ENCODE measurements around the gene TMEM138. TPM values are rescaled to one million over a fixed set of nuclear protein-coding genes. Genes with fewer than 3 reads are reported as not detected.
"Not testable (repeated sequence)": the region's sequence is repeated elsewhere in the genome, so short reads cannot be mapped to it uniquely, and the experiment has no call there.

TMEM138 gene
- total RNA-seq, 2 donors from 2014 or later: 49.7 to 63.5 TPM

GRCh38 chr11:61380884-61381283 lies 18.7 kb downstream of the TMEM138 start:
- Histone ChIP-seq H3K9me3 (no peaks in the 10 kb centered on the region), H3K27me3 (replicated peaks; ENCODE audit: insufficient read depth) (no peaks in the 10 kb centered on the region), H3K4me1 (ENCODE audit: control insufficient read depth in 1 of 2, low read depth in 2 of 2) (peaks cover 10 to 16% of the 10 kb centered on the region in 2 donors), H3K4me3 (no peak overlapping the region), H3K27ac (no peak overlapping the region), H3K36me3 (peaks cover 3% of the 10 kb centered on the region)
- ATAC-seq (ENCODE audit: insufficient number of reproducible peaks, low FRiP score, low read depth) (no peak), DNase-seq (ENCODE audit: low spot score) (no peak)
- TF ChIP-seq, protein P1, sequence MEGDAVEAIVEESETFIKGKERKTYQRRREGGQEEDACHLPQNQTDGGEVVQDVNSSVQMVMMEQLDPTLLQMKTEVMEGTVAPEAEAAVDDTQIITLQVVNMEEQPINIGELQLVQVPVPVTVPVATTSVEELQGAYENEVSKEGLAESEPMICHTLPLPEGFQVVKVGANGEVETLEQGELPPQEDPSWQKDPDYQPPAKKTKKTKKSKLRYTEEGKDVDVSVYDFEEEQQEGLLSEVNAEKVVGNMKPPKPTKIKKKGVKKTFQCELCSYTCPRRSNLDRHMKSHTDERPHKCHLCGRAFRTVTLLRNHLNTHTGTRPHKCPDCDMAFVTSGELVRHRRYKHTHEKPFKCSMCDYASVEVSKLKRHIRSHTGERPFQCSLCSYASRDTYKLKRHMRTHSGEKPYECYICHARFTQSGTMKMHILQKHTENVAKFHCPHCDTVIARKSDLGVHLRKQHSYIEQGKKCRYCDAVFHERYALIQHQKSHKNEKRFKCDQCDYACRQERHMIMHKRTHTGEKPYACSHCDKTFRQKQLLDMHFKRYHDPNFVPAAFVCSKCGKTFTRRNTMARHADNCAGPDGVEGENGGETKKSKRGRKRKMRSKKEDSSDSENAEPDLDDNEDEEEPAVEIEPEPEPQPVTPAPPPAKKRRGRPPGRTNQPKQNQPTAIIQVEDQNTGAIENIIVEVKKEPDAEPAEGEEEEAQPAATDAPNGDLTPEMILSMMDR (IDR thresholded peaks at IDR 0.05): no peak

DNA sequence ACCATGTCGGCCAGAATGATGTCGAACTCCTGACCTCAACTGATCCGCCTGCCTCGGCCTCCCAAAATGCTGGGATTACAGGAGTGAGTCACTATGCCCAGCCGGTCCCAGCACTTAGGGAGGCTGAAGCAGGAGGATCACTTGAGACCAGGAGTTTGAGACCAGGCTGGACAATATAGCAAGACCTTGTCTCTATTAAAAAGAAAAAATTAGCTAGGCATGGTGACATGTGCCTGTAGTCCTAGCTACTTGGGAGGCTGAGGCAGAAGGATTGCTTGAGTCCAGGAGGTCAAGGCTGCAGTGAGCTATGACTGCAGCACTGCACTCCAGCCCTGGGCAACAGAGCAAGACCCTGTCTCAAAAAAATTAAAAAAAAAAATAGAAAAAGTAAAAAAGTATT lies 21.7 kb downstream of the TMEM138 start:
- H3K4me1 ChIP-seq (ENCODE audit: control insufficient read depth in 1 of 2, low read depth in 2 of 2): peaks cover 8 to 10% of the 10 kb centered on the region in 2 donors
- not testable (repeated sequence) for DNase-seq (ENCODE audit: low spot score); H3K36me3 ChIP-seq; H3K27ac ChIP-seq; H3K9me3 ChIP-seq; ATAC-seq (ENCODE audit: insufficient number of reproducible peaks, low FRiP score, low read depth); H3K27me3 ChIP-seq (replicated peaks; ENCODE audit: insufficient read depth); H3K4me3 ChIP-seq

GRCh38 chr11:61384271-61385242 lies 22.4 kb downstream of the TMEM138 start:
- Histone ChIP-seq H3K27me3 (replicated peaks; ENCODE audit: insufficient read depth) (no peaks in the 10 kb centered on the region), H3K4me1 (ENCODE audit: control insufficient read depth in 1 of 2, low read depth in 2 of 2) (peaks cover 2 to 3% of the 10 kb centered on the region in 2 donors), H3K27ac (no peak overlapping the region), H3K4me3 (no peak overlapping the region), H3K36me3 (no peaks in the 10 kb centered on the region), H3K9me3 (no peaks in the 10 kb centered on the region)
- DNase-seq (ENCODE audit: low spot score): no peak
- ATAC-seq (ENCODE audit: insufficient number of reproducible peaks, low FRiP score, low read depth): no peak
- TF ChIP-seq, protein P1 (IDR thresholded peaks at IDR 0.05): no peak

- H3K27ac ChIP-seq: no peak overlapping the region
- DNase-seq (ENCODE audit: low spot score) (no peak), ATAC-seq (ENCODE audit: insufficient number of reproducible peaks, low FRiP score, low read depth) (no peak)
- H3K4me1 ChIP-seq (ENCODE audit: control insufficient read depth in 1 of 2, low read depth in 2 of 2): peaks cover 0 to 19% of the 10 kb centered on the region in 2 donors
- no peaks in the 10 kb centered on the region for H3K9me3 ChIP-seq
- H3K36me3 ChIP-seq: no peaks in the 10 kb centered on the region
- no peaks in the 10 kb centered on the region for H3K27me3 ChIP-seq (replicated peaks; ENCODE audit: insufficient read depth)
- TF ChIP-seq, protein P1 (IDR thresholded peaks at IDR 0.05): no peak
- no peak overlapping the region for H3K4me3 ChIP-seq
These were observed 28.0 kb downstream of the TMEM138 start for GRCh38 chr11:61390161-61390560.

DNA sequence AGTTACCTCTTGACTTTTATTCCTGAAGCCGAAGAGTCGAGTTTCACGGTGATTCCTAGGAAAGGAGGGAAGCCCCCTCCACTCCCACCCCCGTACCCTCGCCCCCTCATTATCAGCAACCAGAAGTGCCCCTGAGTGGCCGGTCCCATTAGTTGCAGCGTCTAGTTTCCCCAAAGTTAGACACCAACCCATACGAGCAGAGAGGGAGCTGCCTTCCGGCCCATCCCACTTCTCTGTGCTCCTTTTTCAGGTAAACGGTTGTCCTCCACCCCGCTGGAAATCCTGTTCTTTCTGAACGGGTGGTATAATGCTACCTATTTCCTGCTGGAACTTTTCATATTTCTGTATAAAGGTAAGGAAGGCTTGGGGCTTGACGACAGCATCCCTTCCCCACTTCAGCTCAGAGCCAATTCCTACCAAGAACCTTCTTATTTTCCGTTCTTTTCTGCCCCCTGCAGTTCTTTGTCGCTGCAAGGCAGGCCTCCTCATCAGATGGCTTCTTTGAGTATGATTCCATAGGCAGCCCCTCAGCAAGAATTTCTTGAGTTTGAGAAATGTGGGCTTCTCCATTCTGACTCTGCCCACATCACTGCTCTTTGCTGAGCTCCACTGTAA lies 30.9 kb downstream of the TMEM138 start:
- DNase-seq (ENCODE audit: low spot score) (no peak), ATAC-seq (ENCODE audit: insufficient number of reproducible peaks, low FRiP score, low read depth) (no peak)
- peaks cover 0 to 19% of the 10 kb centered on the region in 2 donors for H3K4me1 ChIP-seq (ENCODE audit: control insufficient read depth in 1 of 2, low read depth in 2 of 2)
- H3K27me3 ChIP-seq (replicated peaks; ENCODE audit: insufficient read depth): no peaks in the 10 kb centered on the region
- peak overlapping the region; percentile 71 to 73 for H3K27ac ChIP-seq
- H3K9me3 ChIP-seq: no peaks in the 10 kb centered on the region
- TF ChIP-seq, protein P1 (IDR thresholded peaks at IDR 0.05): no peak
- peaks cover 5% of the 10 kb centered on the region for H3K36me3 ChIP-seq
- peak overlapping the region; percentile 93 for H3K4me3 ChIP-seq

Data from thoracic aorta (tissue), 2 donors.